Glomerular endothelial cell (primary cell): ENCODE data around the gene ZWILCH. TPM values are rescaled to one million over a fixed set of nuclear protein-coding genes. Genes with fewer than 3 reads are reported as not detected.
"Not testable (repeated sequence)": the region's sequence is repeated elsewhere in the genome, so short reads cannot be mapped to it uniquely, and the experiment has no call there.

Source experiments
- DNase-seq: peaks from one replicate; pipeline ENCODE4 v3.0.0-alpha.2; 2011; ENCODE audit warnings: low read depth, low spot score; ENCODE audit errors: extremely low read depth
- total RNA-seq: library from RNA; depleted of rRNA; stranded (reverse); fragments of >200 nt; gene quantifications from 2 replicates; pipeline ENCODE4 v1.2.3, GENCODE V29; 2015

Gene ZWILCH
- total RNA-seq = 11.8 and 17.3 TPM in 2 replicates

GRCh38 chr15:66504563-66505429 is at the start of gene ZWILCH, which contains the start of gene RPL4:
Gene ZWILCH, plus strand, starts transcription at chr15:66505326. Its CDS starts 13 bp downstream, at chr15:66505339.
Gene RPL4, minus strand, starts transcription at chr15:66504855. Its CDS starts 65 bp downstream, at chr15:66504790.
- DNase-seq = peak; percentile 76

- DNase-seq = no peak
Observed at GRCh38 chr15:66456211-66456610, 48.9 kb upstream of the ZWILCH start.

GRCh38 chr15:66459818-66460615 is 45.1 kb upstream of the ZWILCH start:
- no peak for DNase-seq

- not testable (repeated sequence) for DNase-seq
Observed at GRCh38 chr15:66461294-66461693, 43.8 kb upstream of the ZWILCH start.

GRCh38 chr15:66461917-66462316 is 43.2 kb upstream of the ZWILCH start:
- DNase-seq = no peak

- DNase-seq = no peak
Observed at GRCh38 chr15:66462627-66463026, 42.5 kb upstream of the ZWILCH start.

GRCh38 chr15:66465294-66465693 is 39.8 kb upstream of the ZWILCH start:
- DNase-seq = not testable (repeated sequence)

- not testable (repeated sequence) for DNase-seq
Observed at GRCh38 chr15:66467162-66468040, 37.7 kb upstream of the ZWILCH start.

- DNase-seq = not testable (repeated sequence)
Observed at GRCh38 chr15:66470825-66471224, 34.3 kb upstream of the ZWILCH start.

- no peak for DNase-seq
Observed at GRCh38 chr15:66472176-66472999, 32.7 kb upstream of the ZWILCH start.

GRCh38 chr15:66474135-66474534 is 31.0 kb upstream of the ZWILCH start:
- DNase-seq = no peak

GRCh38 chr15:66474963-66475362 is 30.2 kb upstream of the ZWILCH start:
- no peak for DNase-seq

- DNase-seq = no peak
Observed at GRCh38 chr15:66476535-66476934, 28.6 kb upstream of the ZWILCH start.

GRCh38 chr15:66477011-66477410 is 28.1 kb upstream of the ZWILCH start:
- DNase-seq = no peak

GRCh38 chr15:66480267-66480666 is 24.9 kb upstream of the ZWILCH start:
- DNase-seq = no peak

- no peak for DNase-seq
Observed at GRCh38 chr15:66481107-66481856, 23.8 kb upstream of the ZWILCH start.

- DNase-seq = no peak
Observed at GRCh38 chr15:66482539-66482938, 22.6 kb upstream of the ZWILCH start.

GRCh38 chr15:66483131-66483566 is 22.0 kb upstream of the ZWILCH start:
- DNase-seq = no peak

- DNase-seq = no peak
Observed at GRCh38 chr15:66484539-66485112, 20.5 kb upstream of the ZWILCH start.
